SJSA1 (cell line): ENCODE data around the gene PALLD. TPM values are rescaled to one million over a fixed set of nuclear protein-coding genes. Genes with fewer than 3 reads are reported as not detected.

ENCODE experiments used
- DNase-seq, 2 experiments: peaks; one replicate each; pipeline ENCODE4 v3.0.0-alpha.2; 2015 to 2020; ENCODE audit warnings: low spot score in 2 of 2, low read depth in 1 of 2
- H3K27ac ChIP-seq: fragments of 250-450 bp; sonication (Bioruptor Pico); 2 replicates; pipeline ENCODE4 v1.5.1; 2020; ENCODE audit warnings: mild to moderate bottlenecking, moderate library complexity
- H3K27me3 ChIP-seq: fragments of 250-450 bp; sonication (Bioruptor Pico); replicated peaks from 2 replicates; pipeline ENCODE4 v1.5.1; 2020; ENCODE audit warnings: mild to moderate bottlenecking, moderate library complexity
- H3K36me3 ChIP-seq: fragments of 250-450 bp; sonication (Bioruptor Pico); 2 replicates; pipeline ENCODE4 v1.5.1; 2020; ENCODE audit warnings: mild to moderate bottlenecking
- H3K4me1 ChIP-seq: fragments of 250-450 bp; sonication (Bioruptor Pico); replicated peaks from 2 replicates; pipeline ENCODE4 v1.6.1; 2021; ENCODE audit warnings: mild to moderate bottlenecking
- H3K4me3 ChIP-seq: fragments of 250-450 bp; sonication (Bioruptor Pico); 2 replicates; pipeline ENCODE4 v1.5.1; 2020; ENCODE audit warnings: mild to moderate bottlenecking
- H3K9me3 ChIP-seq: fragments of 250-450 bp; sonication (Bioruptor Pico); replicated peaks from 2 replicates; pipeline ENCODE4 v1.5.1; 2020; ENCODE audit warnings: mild to moderate bottlenecking
- total RNA-seq: library from RNA; depleted of rRNA; stranded (reverse); fragments of >200 nt; shearing (Covaris generic); gene quantifications from 2 replicates; pipeline ENCODE4 v1.2.3, GENCODE V29; 2014

PALLD gene
- total RNA-seq, 1 experiment from 2014 or later: 118 TPM

- Histone ChIP-seq H3K9me3 (no peaks in the 10 kb centered on the region), H3K27ac (no peak overlapping the region), H3K4me1 (peaks cover 63% of the 10 kb centered on the region), H3K4me3 (no peak overlapping the region), H3K27me3 (no peaks in the 10 kb centered on the region), H3K36me3 (peaks cover 56% of the 10 kb centered on the region)
- DNase-seq: no peak
Observed at GRCh38 chr4:168846414-168846813, 349.6 kb downstream of the PALLD start.

GRCh38 chr4:168847771-168848502, 351.1 kb downstream of the PALLD start:
- peaks cover 50% of the 10 kb centered on the region for H3K4me1 ChIP-seq
- peak in 1 of 2 experiments; percentile 59 for DNase-seq
- H3K27me3 ChIP-seq: no peaks in the 10 kb centered on the region
- peak overlapping the region; percentile 13 for H3K4me3 ChIP-seq
- H3K36me3 ChIP-seq: peaks cover 57% of the 10 kb centered on the region
- no peaks in the 10 kb centered on the region for H3K9me3 ChIP-seq
- H3K27ac ChIP-seq: peak overlapping the region; percentile 44

- H3K36me3 ChIP-seq: peaks cover 54% of the 10 kb centered on the region
- DNase-seq: peak in 1 of 2 experiments; percentile 53
- H3K27me3 ChIP-seq: no peaks in the 10 kb centered on the region
- H3K4me1 ChIP-seq: peaks cover 41% of the 10 kb centered on the region
- no peaks in the 10 kb centered on the region for H3K9me3 ChIP-seq
- H3K27ac ChIP-seq: peak overlapping the region; percentile 44
- no peak overlapping the region for H3K4me3 ChIP-seq
Observed at GRCh38 chr4:168849030-168849675, 352.3 kb downstream of the PALLD start.

GRCh38 chr4:168849997-168850396, 353.1 kb downstream of the PALLD start:
- Histone ChIP-seq H3K36me3 (peaks cover 56% of the 10 kb centered on the region), H3K9me3 (no peaks in the 10 kb centered on the region), H3K4me3 (no peak overlapping the region), H3K27me3 (no peaks in the 10 kb centered on the region), H3K27ac (no peak overlapping the region), H3K4me1 (peaks cover 34% of the 10 kb centered on the region)
- DNase-seq: no peak

- Histone ChIP-seq H3K27me3 (no peaks in the 10 kb centered on the region), H3K36me3 (peaks cover 62% of the 10 kb centered on the region), H3K27ac (no peak overlapping the region), H3K4me3 (no peak overlapping the region), H3K9me3 (no peaks in the 10 kb centered on the region), H3K4me1 (peaks cover 47% of the 10 kb centered on the region)
- DNase-seq: no peak
Observed at GRCh38 chr4:168852387-168852786, 355.5 kb downstream of the PALLD start.

GRCh38 chr4:168852933-168853713, 356.3 kb downstream of the PALLD start:
- H3K4me1 ChIP-seq: peaks cover 50% of the 10 kb centered on the region

GRCh38 chr4:168853770-168854169, 356.9 kb downstream of the PALLD start:
- H3K27ac ChIP-seq: no peak overlapping the region
- H3K4me3 ChIP-seq: no peak overlapping the region
- DNase-seq: no peak
- no peaks in the 10 kb centered on the region for H3K9me3 ChIP-seq
- H3K27me3 ChIP-seq: no peaks in the 10 kb centered on the region
- peaks cover 50% of the 10 kb centered on the region for H3K4me1 ChIP-seq
- H3K36me3 ChIP-seq: peaks cover 67% of the 10 kb centered on the region

More at GRCh38 chr4:168852933-168853713, 356.3 kb downstream of the PALLD start:
- H3K9me3 ChIP-seq: no peaks in the 10 kb centered on the region
- H3K27me3 ChIP-seq: no peaks in the 10 kb centered on the region
- H3K4me3 ChIP-seq: no peak overlapping the region
- H3K27ac ChIP-seq: no peak overlapping the region
- DNase-seq: no peak
- peaks cover 66% of the 10 kb centered on the region for H3K36me3 ChIP-seq

- H3K4me3 ChIP-seq: no peak overlapping the region
- H3K27ac ChIP-seq: no peak overlapping the region
- no peak for DNase-seq
- H3K36me3 ChIP-seq: peaks cover 74% of the 10 kb centered on the region
- peaks cover 50% of the 10 kb centered on the region for H3K4me1 ChIP-seq
- H3K9me3 ChIP-seq: no peaks in the 10 kb centered on the region
- no peaks in the 10 kb centered on the region for H3K27me3 ChIP-seq
Observed at GRCh38 chr4:168854350-168854921, 357.6 kb downstream of the PALLD start.

- H3K27me3 ChIP-seq: no peaks in the 10 kb centered on the region
- no peaks in the 10 kb centered on the region for H3K9me3 ChIP-seq
- peaks cover 67% of the 10 kb centered on the region for H3K36me3 ChIP-seq
- H3K4me3 ChIP-seq: no peak overlapping the region
- peak overlapping the region; percentile 78 for H3K27ac ChIP-seq
- peaks cover 59% of the 10 kb centered on the region for H3K4me1 ChIP-seq
- peak; percentile 65 to 82 for DNase-seq
Observed at GRCh38 chr4:168856312-168856711, 359.5 kb downstream of the PALLD start.

GRCh38 chr4:168857009-168857408, 360.2 kb downstream of the PALLD start:
- Histone ChIP-seq H3K4me1 (peaks cover 59% of the 10 kb centered on the region), H3K27ac (peak overlapping the region; percentile 78), H3K9me3 (no peaks in the 10 kb centered on the region), H3K27me3 (no peaks in the 10 kb centered on the region), H3K4me3 (no peak overlapping the region), H3K36me3 (peaks cover 60% of the 10 kb centered on the region)
- DNase-seq: no peak

GRCh38 chr4:168857546-168858314, 360.9 kb downstream of the PALLD start:
- Histone ChIP-seq H3K27ac (peak overlapping the region; percentile 78), H3K4me1 (peaks cover 59% of the 10 kb centered on the region), H3K27me3 (no peaks in the 10 kb centered on the region), H3K36me3 (peaks cover 62% of the 10 kb centered on the region), H3K9me3 (no peaks in the 10 kb centered on the region), H3K4me3 (no peak overlapping the region)
- peak; percentile 45 to 86 for DNase-seq

GRCh38 chr4:168859100-168859499, 362.2 kb downstream of the PALLD start:
- DNase-seq: no peak
- H3K9me3 ChIP-seq: no peaks in the 10 kb centered on the region
- no peaks in the 10 kb centered on the region for H3K27me3 ChIP-seq
- peaks cover 61% of the 10 kb centered on the region for H3K4me1 ChIP-seq
- peaks cover 64% of the 10 kb centered on the region for H3K36me3 ChIP-seq
- H3K4me3 ChIP-seq: no peak overlapping the region
- no peak overlapping the region for H3K27ac ChIP-seq
